Stomach (tissue), 4 donors: ENCODE data around the gene CAPN3.

Experiments
- EP300 ChIP-seq: sonication (generic); formaldehyde crosslinking; IDR thresholded peaks from one replicate; pipeline ENCODE4 v1.6.1; 2017; ENCODE audit warnings: antibody characterized with exemption
- TF ChIP-seq, protein P1 (sequence below), 7 experiments: fragments of 450-650 bp in 4 of 7; fragments of 200-600 bp in 3 of 7; sonication (generic) in 3 of 7; IDR thresholded peaks; one replicate each; pipeline ENCODE4 v1.5.1; 2016 to 2019; ENCODE audit warnings: antibody characterized with exemption in 7 of 7, control low read depth in 2 of 7, mild to moderate bottlenecking in 1 of 7

- TF ChIP-seq, protein P1, sequence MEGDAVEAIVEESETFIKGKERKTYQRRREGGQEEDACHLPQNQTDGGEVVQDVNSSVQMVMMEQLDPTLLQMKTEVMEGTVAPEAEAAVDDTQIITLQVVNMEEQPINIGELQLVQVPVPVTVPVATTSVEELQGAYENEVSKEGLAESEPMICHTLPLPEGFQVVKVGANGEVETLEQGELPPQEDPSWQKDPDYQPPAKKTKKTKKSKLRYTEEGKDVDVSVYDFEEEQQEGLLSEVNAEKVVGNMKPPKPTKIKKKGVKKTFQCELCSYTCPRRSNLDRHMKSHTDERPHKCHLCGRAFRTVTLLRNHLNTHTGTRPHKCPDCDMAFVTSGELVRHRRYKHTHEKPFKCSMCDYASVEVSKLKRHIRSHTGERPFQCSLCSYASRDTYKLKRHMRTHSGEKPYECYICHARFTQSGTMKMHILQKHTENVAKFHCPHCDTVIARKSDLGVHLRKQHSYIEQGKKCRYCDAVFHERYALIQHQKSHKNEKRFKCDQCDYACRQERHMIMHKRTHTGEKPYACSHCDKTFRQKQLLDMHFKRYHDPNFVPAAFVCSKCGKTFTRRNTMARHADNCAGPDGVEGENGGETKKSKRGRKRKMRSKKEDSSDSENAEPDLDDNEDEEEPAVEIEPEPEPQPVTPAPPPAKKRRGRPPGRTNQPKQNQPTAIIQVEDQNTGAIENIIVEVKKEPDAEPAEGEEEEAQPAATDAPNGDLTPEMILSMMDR (IDR thresholded peaks at IDR 0.05): no peak
- no peak for TF ChIP-seq EP300
These were observed 40.1 kb upstream of the CAPN3 start for GRCh38 chr15:42319206-42319605.
